Heart left ventricle (tissue), 16 donors: ENCODE results near the gene TBCE. TPM values are rescaled to one million over a fixed set of nuclear protein-coding genes. Genes with fewer than 3 reads are reported as not detected.

ENCODE experiments used
- ATAC-seq, 4 donors: fragments of 200-7000 bp; cut with Tn5 transposase; one replicate each; pipeline ENCODE4 v1.9.1; 2020 to 2022; ENCODE audit warnings: moderate library complexity in 4 of 4, mild to moderate bottlenecking in 3 of 4, moderate number of reproducible peaks in 1 of 4
- DNase-seq, 5 donors: peaks; one replicate each; pipeline ENCODE4 v3.0.0-alpha.2; 2020
- H3K27ac ChIP-seq, 12 donors: fragments of 200-600 bp; sonication (generic) in 4 of 12; one replicate each; pipeline versions ENCODE4 v1.5.0 to v1.8.0; 2016 to 2022; ENCODE audit warnings: mild to moderate bottlenecking in 2 of 12
- H3K27me3 ChIP-seq, 9 donors: fragments of 200-600 bp; sonication (generic) in 2 of 9; one replicate each; pipeline versions ENCODE4 v1.5.1 to v1.8.0; 2016 to 2022; ENCODE audit warnings: mild to moderate bottlenecking in 3 of 9
- H3K36me3 ChIP-seq, 9 donors: fragments of 200-600 bp; sonication (generic) in 2 of 9; one replicate each; pipeline versions ENCODE4 v1.5.0 to v1.8.0; 2018 to 2022; ENCODE audit warnings: mild to moderate bottlenecking in 2 of 9
- H3K4me1 ChIP-seq, 12 donors: fragments of 200-600 bp; sonication (generic) in 4 of 12; one replicate each; pipeline versions ENCODE4 v1.5.0 to v1.8.0; 2016 to 2022; ENCODE audit warnings: mild to moderate bottlenecking in 3 of 12
- H3K4me3 ChIP-seq, 12 donors: fragments of 200-600 bp; sonication (generic) in 4 of 12; one replicate each; pipeline versions ENCODE4 v1.5.0 to v1.8.0; 2017 to 2022; ENCODE audit warnings: mild to moderate bottlenecking in 9 of 12, moderate library complexity in 4 of 12
- H3K9me3 ChIP-seq, 12 donors: fragments of 200-600 bp; sonication (generic) in 4 of 12; one replicate each; pipeline versions ENCODE4 v1.5.0 to v1.8.0; 2016 to 2022; ENCODE audit warnings: mild to moderate bottlenecking in 1 of 12
- CTCF ChIP-seq, 12 donors: fragments of 200-600 bp; sonication (generic) in 4 of 12; IDR thresholded peaks; one replicate each; pipeline versions ENCODE4 v1.5.0 to v1.8.0; 2018 to 2022; ENCODE audit warnings: antibody characterized with exemption in 12 of 12, mild to moderate bottlenecking in 5 of 12
- POLR2A ChIP-seq, 2 donors: fragments of 450-650 bp; IDR thresholded peaks; one replicate each; pipeline ENCODE4 v1.6.1; 2017; ENCODE audit warnings: antibody characterized with exemption in 2 of 2, mild to moderate bottlenecking in 2 of 2, moderate library complexity in 2 of 2
- whole genome bisulfite sequencing, 4 donors: extraction: QIAGEN DNeasy Blood & Tissue Kit in 2 of 4; methylation state at CpG; one replicate each; pipeline versions ENCODE4 v1.1.5 to v1.1.7; 2013 to 2018; 5-methylcytosine and 5-hydroxymethylcytosine counted together
- intact Hi-C, 10 donors: fragments of 100-400 bp; cut with DNase I; formaldehyde crosslinking; loops; one replicate each; pipeline versions ENCODE4 v1.11.1 to v1.14.2; 2022
- polyA plus RNA-seq, 2 donors: library from polyadenylated mRNA; stranded (reverse); fragments of 200-250 nt; gene quantifications; one replicate each; pipeline ENCODE4 v1.2.3, GENCODE V29; 2013
- total RNA-seq, 9 donors: library from RNA; depleted of rRNA in 2 of 9; stranded (reverse); fragments of >200 nt in 2 of 9; fragmentation: NEBNext Ultra II Directional in 3 of 9; extraction: Animal tissue kit (Norgen Biotek cat#: 25700) in 3 of 9; gene quantifications; one replicate each; pipeline versions ENCODE4 v1.1.0 to v1.2.4, GENCODE V29; 2016 to 2023
- donor health status: ischemic (EF 13 %, LVEDD 7.1; RV severe dilation, severe dysfunction).
- donor health status: healthy with polysubstance abuse.
- donor health status: DM: no; HTN: yes; CAD: no.
- donor health status: DM: no; HTN: no; CAD: no.
- donor health status: ischemic (EF 25% LVEDD 6.9; RV normal size, moderate dysfunction).
- donor health status: ischemic (EF 25% LVEDD 5.7; RV mildly dilated, moderate dysfunction).
- donor health status: healthy.
- donor health status: DM: yes; HTN: yes; CAD: no.
- donor health status: ischemic (EF 35%, LVEDD 5.7; RV mildly dilated, moderate dysfunction).
- donor health status: nonischemic (EF 11% LVEDD 7.7; RV severe dilation, severe dysfunction).
- donor health status: DM: yes; HTN: yes; CAD: no.
- donor health status: PGD.
- donor health status: ischemic (EF 29% LVEDD 5.4; RV normal size, mild dysfunction).
- donor health status: nonischemic (EF 23%, LVEDD 6.1; RV moderate dilation, normal function).

The TBCE gene
- total and polyA plus RNA-seq, 11 donors, result 15.2 to 39.5 (median 18.2) TPM

- H3K27ac ChIP-seq, result no peak overlapping the region
- ATAC-seq (no peak), DNase-seq (no peak)
- H3K36me3 ChIP-seq, result peaks cover 0 to 20% (median 12%) of the 10 kb centered on the region in 9 donors
- no peaks in the 10 kb centered on the region for H3K9me3 ChIP-seq
- TF ChIP-seq CTCF (IDR thresholded peaks at IDR 0.05), result no peak
- no peak for TF ChIP-seq POLR2A (IDR thresholded peaks at IDR 0.05)
- no peaks in the 10 kb centered on the region for H3K27me3 ChIP-seq
- peaks cover 0 to 8% (median 1%) of the 10 kb centered on the region in 12 donors for H3K4me1 ChIP-seq
- no peak overlapping the region for H3K4me3 ChIP-seq
- intact Hi-C loops, result loop anchor here in 1 of 10 donors (10.0 kb wide), 1 partner anchor 69 kb away; no protein-coding TSS in a partner anchor
- 90 to 96% (median 94%) methylated on average over 5 of the region's 5 CpGs for WGBS, 4 donors
These were observed 37.0 kb downstream of the TBCE start for GRCh38 chr1:235404190-235404589.

DNA sequence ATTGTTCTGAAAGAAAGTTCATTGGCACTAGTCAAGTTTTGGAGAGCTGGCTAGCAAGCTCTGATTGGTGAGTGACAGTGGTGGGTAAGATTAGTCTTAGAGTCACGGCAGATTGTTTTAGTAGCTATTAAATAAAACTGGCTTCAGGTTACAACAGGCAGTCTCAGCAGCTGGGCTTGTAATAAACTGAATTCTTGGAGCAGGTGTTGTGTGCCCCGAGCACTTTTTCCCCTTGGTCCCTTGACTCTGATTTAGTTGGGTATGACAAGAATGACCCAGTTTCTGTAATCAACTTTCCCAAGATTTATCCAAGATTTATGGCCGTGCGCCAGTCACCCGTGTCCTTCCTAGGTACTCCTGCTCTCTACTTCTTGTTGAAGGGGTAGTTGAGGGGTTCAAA lies 40.2 kb downstream of the TBCE start:
- H3K36me3 ChIP-seq, result peaks cover 0 to 18% (median 6%) of the 10 kb centered on the region in 9 donors
- no peak for TF ChIP-seq POLR2A (IDR thresholded peaks at IDR 0.05)
- no peak for TF ChIP-seq CTCF (IDR thresholded peaks at IDR 0.05)
- ATAC-seq (no peak), DNase-seq (no peak)
- H3K27me3 ChIP-seq, result no peaks in the 10 kb centered on the region
- H3K4me1 ChIP-seq, result peaks cover 0 to 14% (median 3%) of the 10 kb centered on the region in 12 donors
- no peak overlapping the region for H3K4me3 ChIP-seq
- 76 to 85% (median 83%) methylated on average over 5 of the region's 5 CpGs for WGBS, 4 donors
- H3K9me3 ChIP-seq, result no peaks in the 10 kb centered on the region
- intact Hi-C loops, result loop anchor here in 1 of 10 donors (10.0 kb wide), 1 partner anchor 73 kb away; no protein-coding TSS in a partner anchor
- H3K27ac ChIP-seq, result no peak overlapping the region

- Histone ChIP-seq H3K4me1 (peaks cover 0 to 14% (median 3%) of the 10 kb centered on the region in 12 donors), H3K27ac (no peak overlapping the region), H3K27me3 (no peaks in the 10 kb centered on the region), H3K9me3 (no peaks in the 10 kb centered on the region), H3K36me3 (peaks cover 0 to 11% (median 0%) of the 10 kb centered on the region in 9 donors), H3K4me3 (no peak overlapping the region)
- intact Hi-C loops, result loop anchor here in 1 of 10 donors (10.0 kb wide), 1 partner anchor 74 kb away; no protein-coding TSS in a partner anchor
- no peak for DNase-seq
- WGBS, 4 donors, result 74 to 91% (median 82%) methylated on average over 3 of the region's 3 CpGs
- ATAC-seq, result no peak
- TF ChIP-seq CTCF (IDR thresholded peaks at IDR 0.05) (no peak), POLR2A (IDR thresholded peaks at IDR 0.05) (no peak)
These were observed 41.3 kb downstream of the TBCE start for GRCh38 chr1:235408503-235408960.

DNA sequence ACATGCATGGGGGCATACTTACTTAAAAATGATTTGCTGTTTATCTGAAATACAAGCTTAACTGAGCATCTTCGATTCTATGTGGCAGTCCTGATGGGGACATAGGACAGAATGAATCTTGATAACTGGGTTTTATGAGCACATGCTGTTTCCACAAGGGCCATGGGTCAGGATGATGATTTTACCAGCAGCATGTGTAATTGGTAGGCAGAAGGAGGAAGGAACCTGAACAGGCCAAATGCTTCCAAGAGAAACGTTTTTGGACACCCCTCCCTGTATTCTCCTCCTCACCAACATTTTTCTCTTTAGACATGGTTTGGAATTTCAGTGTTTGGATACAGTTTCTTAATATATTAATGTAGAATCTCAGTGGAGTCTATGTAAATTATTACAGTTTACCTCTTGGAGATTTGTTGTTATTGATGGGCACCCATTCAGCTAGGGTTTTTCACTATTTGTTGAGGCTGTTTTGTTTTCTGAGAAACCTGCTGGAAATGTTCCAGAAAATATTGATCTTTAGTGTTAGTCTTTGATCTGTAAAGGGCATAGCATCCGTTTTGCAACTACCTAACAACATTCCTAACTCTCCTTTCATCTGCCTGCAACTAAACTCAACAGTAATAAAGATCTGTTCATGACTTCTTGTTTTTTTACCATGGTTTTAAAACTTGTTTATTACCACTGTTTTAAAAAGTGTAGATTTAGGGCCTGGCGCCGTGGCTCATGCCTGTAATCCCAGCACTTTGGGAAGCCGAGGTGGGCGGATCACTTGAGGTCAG lies 42.0 kb downstream of the TBCE start:
- no peak overlapping the region for H3K27ac ChIP-seq
- TF ChIP-seq CTCF (IDR thresholded peaks at IDR 0.05) (no peak), POLR2A (IDR thresholded peaks at IDR 0.05) (no peak)
- intact Hi-C loops, result loop anchor here in 1 of 10 donors (10.0 kb wide), 1 partner anchor 74 kb away; no protein-coding TSS in a partner anchor
- peaks cover 0 to 12% (median 0%) of the 10 kb centered on the region in 9 donors for H3K36me3 ChIP-seq
- WGBS, 4 donors, result 81 to 87% (median 83%) methylated on average over 7 of the region's 7 CpGs
- DNase-seq (no peak), ATAC-seq (no peak)
- H3K4me3 ChIP-seq, result no peak overlapping the region
- no peaks in the 10 kb centered on the region for H3K9me3 ChIP-seq
- peaks cover 0 to 14% (median 3%) of the 10 kb centered on the region in 12 donors for H3K4me1 ChIP-seq
- H3K27me3 ChIP-seq, result no peaks in the 10 kb centered on the region
